ENCODE data around the gene WAC.

DNA sequence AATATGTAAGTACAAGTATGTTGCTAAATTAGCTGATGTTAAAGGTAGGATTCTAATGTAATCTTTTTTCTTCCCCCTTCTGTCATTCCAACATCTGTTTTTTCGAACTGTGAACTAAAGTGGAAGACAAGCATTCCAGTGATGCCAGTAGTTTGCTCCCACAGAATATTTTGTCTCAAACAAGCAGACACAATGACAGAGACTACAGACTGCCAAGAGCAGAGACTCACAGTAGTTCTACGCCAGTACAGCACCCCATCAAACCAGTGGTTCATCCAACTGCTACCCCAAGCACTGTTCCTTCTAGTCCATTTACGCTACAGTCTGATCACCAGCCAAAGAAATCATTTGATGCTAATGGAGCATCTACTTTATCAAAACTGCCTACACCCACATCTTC lies 62.7 kb downstream of the WAC start:
- TF ChIP-seq, protein P1, sequence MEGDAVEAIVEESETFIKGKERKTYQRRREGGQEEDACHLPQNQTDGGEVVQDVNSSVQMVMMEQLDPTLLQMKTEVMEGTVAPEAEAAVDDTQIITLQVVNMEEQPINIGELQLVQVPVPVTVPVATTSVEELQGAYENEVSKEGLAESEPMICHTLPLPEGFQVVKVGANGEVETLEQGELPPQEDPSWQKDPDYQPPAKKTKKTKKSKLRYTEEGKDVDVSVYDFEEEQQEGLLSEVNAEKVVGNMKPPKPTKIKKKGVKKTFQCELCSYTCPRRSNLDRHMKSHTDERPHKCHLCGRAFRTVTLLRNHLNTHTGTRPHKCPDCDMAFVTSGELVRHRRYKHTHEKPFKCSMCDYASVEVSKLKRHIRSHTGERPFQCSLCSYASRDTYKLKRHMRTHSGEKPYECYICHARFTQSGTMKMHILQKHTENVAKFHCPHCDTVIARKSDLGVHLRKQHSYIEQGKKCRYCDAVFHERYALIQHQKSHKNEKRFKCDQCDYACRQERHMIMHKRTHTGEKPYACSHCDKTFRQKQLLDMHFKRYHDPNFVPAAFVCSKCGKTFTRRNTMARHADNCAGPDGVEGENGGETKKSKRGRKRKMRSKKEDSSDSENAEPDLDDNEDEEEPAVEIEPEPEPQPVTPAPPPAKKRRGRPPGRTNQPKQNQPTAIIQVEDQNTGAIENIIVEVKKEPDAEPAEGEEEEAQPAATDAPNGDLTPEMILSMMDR (IDR thresholded peaks at IDR 0.05), result no peak
- no peak for TF ChIP-seq POLR2A (IDR thresholded peaks at IDR 0.05)

Measured in thyroid gland (tissue), 4 donors.